ENCODE results near the gene COL20A1. TPM values are rescaled to one million over a fixed set of nuclear protein-coding genes. Genes with fewer than 3 reads are reported as not detected.

Gene COL20A1
- total RNA-seq, 1 donor from 2014 or later = not detected

- no peak for DNase-seq (ENCODE audit: low spot score)
Measured at GRCh38 chr20:63261060-63261794, 31.8 kb upstream of the COL20A1 start.

- DNase-seq (ENCODE audit: low spot score) = no peak
Measured at GRCh38 chr20:63261795-63262528, 31.0 kb upstream of the COL20A1 start.

GRCh38 chr20:63262836-63263235 lies 30.1 kb upstream of the COL20A1 start:
- DNase-seq (ENCODE audit: low spot score) = no peak

GRCh38 chr20:63264000-63264399 lies 29.0 kb upstream of the COL20A1 start:
- DNase-seq (ENCODE audit: low spot score) = no peak

GRCh38 chr20:63264519-63264918 lies 28.5 kb upstream of the COL20A1 start:
- DNase-seq (ENCODE audit: low spot score) = no peak

GRCh38 chr20:63265891-63266515 lies 27.0 kb upstream of the COL20A1 start:
- no peak for DNase-seq (ENCODE audit: low spot score)

GRCh38 chr20:63267691-63268090 lies 25.3 kb upstream of the COL20A1 start:
- no peak for DNase-seq (ENCODE audit: low spot score)

- no peak for DNase-seq (ENCODE audit: low spot score)
Measured at GRCh38 chr20:63268256-63268655, 24.7 kb upstream of the COL20A1 start.

- no peak for DNase-seq (ENCODE audit: low spot score)
Measured at GRCh38 chr20:63268671-63269439, 24.1 kb upstream of the COL20A1 start.

GRCh38 chr20:63269724-63270123 lies 23.3 kb upstream of the COL20A1 start:
- no peak for DNase-seq (ENCODE audit: low spot score)

GRCh38 chr20:63270606-63271325 lies 22.2 kb upstream of the COL20A1 start:
- no peak for DNase-seq (ENCODE audit: low spot score)

GRCh38 chr20:63272105-63273058 lies 20.6 kb upstream of the COL20A1 start, which contains the start of gene ARFGAP1:
Gene ARFGAP1, plus strand, starts transcription at chr20:63272813. Its CDS starts 2,768 bp downstream, at chr20:63275581.
- peak; percentile 88 for DNase-seq (ENCODE audit: low spot score)

- no peak for DNase-seq (ENCODE audit: low spot score)
Measured at GRCh38 chr20:63273059-63273579, 19.9 kb upstream of the COL20A1 start.

GRCh38 chr20:63273635-63274380 lies 19.2 kb upstream of the COL20A1 start:
- no peak for DNase-seq (ENCODE audit: low spot score)

- no peak for DNase-seq (ENCODE audit: low spot score)
Measured at GRCh38 chr20:63274381-63275228, 18.4 kb upstream of the COL20A1 start.

GRCh38 chr20:63275825-63276224 lies 17.2 kb upstream of the COL20A1 start:
- DNase-seq (ENCODE audit: low spot score) = no peak

GRCh38 chr20:63276956-63277355 lies 16.0 kb upstream of the COL20A1 start:
- DNase-seq (ENCODE audit: low spot score) = no peak

All from ureter (tissue), 1 donor.